ENCODE measurements around the gene NOS3.

GRCh38 chr7:151014950-151015349 is 24.1 kb downstream of the NOS3 start:
- TF ChIP-seq CTCF (IDR thresholded peaks at IDR 0.05 in 2 of 3, conservative IDR thresholded peaks at IDR 0.05 in 1 of 3; ENCODE audit: insufficient read depth in 2 of 3, low read depth in 1 of 3, low read length in 3 of 3) (no peak), CBX2 (IDR thresholded peaks at IDR 0.05; ENCODE audit: insufficient read depth, low read length, poor library complexity, severe bottlenecking) (no peak), ZHX1 (conservative IDR thresholded peaks at IDR 0.05; ENCODE audit: low read length) (no peak), PHB2 (IDR thresholded peaks at IDR 0.05; ENCODE audit: low read depth) (no peak), POLR2A (conservative IDR thresholded peaks at IDR 0.05) (no peak), POLR2AphosphoS5 (IDR thresholded peaks at IDR 0.05; ENCODE audit: control insufficient read depth, insufficient read depth, low read depth, low read length) (no peak), NR2C2 (CRISPR knock-in tag; IDR thresholded peaks at IDR 0.05) (no peak), NR2C2 (tag; IDR thresholded peaks at IDR 0.05) (no peak), USF1 (CRISPR knock-in tag; IDR thresholded peaks at IDR 0.05) (no peak), CHD2 (IDR thresholded peaks at IDR 0.05; ENCODE audit: low read depth, low read length) (no peak), RBM14 (IDR thresholded peaks at IDR 0.05; ENCODE audit: borderline replicate concordance, insufficient read depth, low read depth, low read length) (no peak), GABPB1 (CRISPR knock-in tag; IDR thresholded peaks at IDR 0.05) (no peak), SIX5 (IDR thresholded peaks at IDR 0.05; ENCODE audit: borderline replicate concordance in 1 of 2, insufficient read depth in 1 of 2, low read depth in 1 of 2, low read length in 2 of 2) (no peak)
- TF ChIP-seq, protein P1, sequence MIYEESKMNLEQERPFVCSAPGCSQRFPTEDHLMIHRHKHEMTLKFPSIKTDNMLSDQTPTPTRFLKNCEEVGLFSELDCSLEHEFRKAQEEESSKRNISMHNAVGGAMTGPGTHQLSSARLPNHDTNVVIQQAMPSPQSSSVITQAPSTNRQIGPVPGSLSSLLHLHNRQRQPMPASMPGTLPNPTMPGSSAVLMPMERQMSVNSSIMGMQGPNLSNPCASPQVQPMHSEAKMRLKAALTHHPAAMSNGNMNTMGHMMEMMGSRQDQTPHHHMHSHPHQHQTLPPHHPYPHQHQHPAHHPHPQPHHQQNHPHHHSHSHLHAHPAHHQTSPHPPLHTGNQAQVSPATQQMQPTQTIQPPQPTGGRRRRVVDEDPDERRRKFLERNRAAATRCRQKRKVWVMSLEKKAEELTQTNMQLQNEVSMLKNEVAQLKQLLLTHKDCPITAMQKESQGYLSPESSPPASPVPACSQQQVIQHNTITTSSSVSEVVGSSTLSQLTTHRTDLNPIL (CRISPR knock-in tag; IDR thresholded peaks at IDR 0.05) = no peak

All from K562 (cell line).